Liver (tissue), 9 donors: ENCODE measurements around the gene ANKMY1. TPM values are rescaled to one million over a fixed set of nuclear protein-coding genes. Genes with fewer than 3 reads are reported as not detected.

Experiments
- DNase-seq: peaks from one replicate; pipeline ENCODE4 v3.0.0-alpha.2; 2017; ENCODE audit warnings: low spot score
- H3K27ac ChIP-seq, 2 donors: one replicate each; pipeline ENCODE4 v1.7.0; 2013; ENCODE audit warnings: inconsistent platforms in 2 of 2, low read length in 2 of 2, control low read depth in 1 of 2, low read depth in 1 of 2, mild to moderate bottlenecking in 1 of 2
- H3K27me3 ChIP-seq, 4 donors: one replicate each; pipeline versions ENCODE4 v1.6.1 to v1.7.0; 2013; ENCODE audit warnings: low read length in 3 of 4, inconsistent platforms in 1 of 4, mild to moderate bottlenecking in 1 of 4, moderate library complexity in 1 of 4; ENCODE audit not compliant: control insufficient read depth in 4 of 4, insufficient read depth in 4 of 4
- H3K36me3 ChIP-seq, 4 donors: one replicate each; pipeline versions ENCODE4 v1.6.1 to v1.7.0; 2013; ENCODE audit warnings: low read length in 3 of 4, mild to moderate bottlenecking in 3 of 4, low read depth in 1 of 4, moderate library complexity in 1 of 4; ENCODE audit not compliant: control insufficient read depth in 4 of 4, insufficient read depth in 3 of 4
- H3K4me1 ChIP-seq, 4 donors: one replicate each; pipeline versions ENCODE4 v1.6.1 to v1.7.0; 2013; ENCODE audit warnings: low read length in 3 of 4, mild to moderate bottlenecking in 3 of 4, moderate library complexity in 1 of 4; ENCODE audit not compliant: control insufficient read depth in 4 of 4, insufficient read depth in 4 of 4
- H3K4me3 ChIP-seq, 3 donors: one replicate each; pipeline versions ENCODE4 v1.6.1 to v1.7.0; 2013; ENCODE audit warnings: low read length in 3 of 3, control low read depth in 1 of 3, low read depth in 1 of 3, mild to moderate bottlenecking in 1 of 3
- H3K9ac ChIP-seq, 2 donors: one replicate each; pipeline ENCODE4 v1.7.0; 2013; ENCODE audit warnings: low read length in 2 of 2, mild to moderate bottlenecking in 2 of 2, moderate library complexity in 2 of 2, control low read depth in 1 of 2, low read depth in 1 of 2
- H3K9me3 ChIP-seq, 4 donors: one replicate each; pipeline versions ENCODE4 v1.6.1 to v1.7.0; 2013; ENCODE audit warnings: low read length in 3 of 4; ENCODE audit not compliant: control insufficient read depth in 4 of 4
- CTCF ChIP-seq: fragments of 150-350 bp; IDR thresholded peaks from 2 replicates; pipeline ENCODE4 v1.5.1; 2017; ENCODE audit warnings: improper control_type of control experiment, low read depth, low read length; ENCODE audit not compliant: missing input control
- EGR1 ChIP-seq, 2 donors: IDR thresholded peaks; 2 replicates each; pipeline ENCODE4 v1.6.1; 2016 to 2018; ENCODE audit warnings: antibody characterized with exemption in 2 of 2, low read depth in 2 of 2
- FOXA1 ChIP-seq: IDR thresholded peaks from 2 replicates; pipeline ENCODE4 v1.6.1; 2016; ENCODE audit warnings: antibody characterized with exemption
- FOXA2 ChIP-seq: IDR thresholded peaks from 2 replicates; pipeline ENCODE4 v1.6.1; 2016; ENCODE audit warnings: antibody characterized with exemption
- GABPA ChIP-seq, 2 donors: IDR thresholded peaks in 1 of 2; conservative IDR thresholded peaks in 1 of 2; 2 replicates each; pipeline ENCODE4 v1.6.1; 2016; ENCODE audit warnings: antibody characterized with exemption in 2 of 2, mild to moderate bottlenecking in 1 of 2, moderate library complexity in 1 of 2
- HNF4G ChIP-seq: IDR thresholded peaks from 2 replicates; pipeline ENCODE4 v1.6.1; 2016; ENCODE audit warnings: antibody characterized with exemption
- JUND ChIP-seq, 2 donors: IDR thresholded peaks; 2 replicates each; pipeline ENCODE4 v1.6.1; 2016; ENCODE audit warnings: antibody characterized with exemption in 2 of 2
- NR2F2 ChIP-seq: IDR thresholded peaks from 2 replicates; pipeline ENCODE4 v1.6.1; 2016; ENCODE audit warnings: antibody characterized with exemption
- RAD21 ChIP-seq, 2 donors: IDR thresholded peaks; 2 replicates each; pipeline ENCODE4 v1.6.1; 2016; ENCODE audit warnings: antibody characterized with exemption in 2 of 2, mild to moderate bottlenecking in 2 of 2
- REST ChIP-seq: IDR thresholded peaks from 2 replicates; pipeline ENCODE4 v1.6.1; 2016; ENCODE audit warnings: antibody characterized with exemption, mild to moderate bottlenecking
- RXRA ChIP-seq, 2 donors: IDR thresholded peaks; 2 replicates each; pipeline ENCODE4 v1.6.1; 2017 to 2018; ENCODE audit warnings: antibody characterized with exemption in 2 of 2, mild to moderate bottlenecking in 1 of 2
- TAF1 ChIP-seq: conservative IDR thresholded peaks from 2 replicates; pipeline ENCODE4 v1.6.1; 2016; ENCODE audit warnings: antibody characterized with exemption, mild to moderate bottlenecking
- YY1 ChIP-seq: IDR thresholded peaks from 2 replicates; pipeline ENCODE4 v1.6.1; 2016; ENCODE audit warnings: antibody characterized with exemption, mild to moderate bottlenecking
- ZBTB33 ChIP-seq: IDR thresholded peaks from 2 replicates; pipeline ENCODE4 v1.6.1; 2016; ENCODE audit warnings: antibody characterized with exemption
- WGBS: extraction: QIAGEN DNeasy Blood & Tissue Kit; methylation state at CpG from one replicate; pipeline ENCODE4 v1.1.7; 2013; 5-methylcytosine and 5-hydroxymethylcytosine counted together
- polyA plus RNA-seq, 2 donors: library from polyadenylated mRNA; stranded (reverse) in 1 of 2; unstranded in 1 of 2; fragments of 200-250 nt in 1 of 2; fragments of >200 nt in 1 of 2; fragmentation: Nextera tagmentation in 1 of 2; extraction: Ambion mirVana in 1 of 2; gene quantifications; one replicate each; pipeline versions ENCODE4 v1.2.1 to v1.2.3, GENCODE V29; 2013 to 2015
- total RNA-seq, 2 donors: library from RNA; depleted of rRNA; stranded (reverse); fragments of >200 nt; gene quantifications; one replicate each; pipeline ENCODE4 v1.2.3, GENCODE V29; 2014
- TF ChIP-seq, protein P1 (sequence below): IDR thresholded peaks from 2 replicates; pipeline ENCODE4 v1.6.1; 2016; ENCODE audit warnings: antibody characterized with exemption
- donor health status: healthy.
- donor health status: healthy.
- donor health status: healthy.
- donor health status: healthy.
- donor health status: healthy.

Gene ANKMY1
- total and polyA plus RNA-seq, 4 donors = 2.5 to 12.8 (median 4.2) TPM

DNA sequence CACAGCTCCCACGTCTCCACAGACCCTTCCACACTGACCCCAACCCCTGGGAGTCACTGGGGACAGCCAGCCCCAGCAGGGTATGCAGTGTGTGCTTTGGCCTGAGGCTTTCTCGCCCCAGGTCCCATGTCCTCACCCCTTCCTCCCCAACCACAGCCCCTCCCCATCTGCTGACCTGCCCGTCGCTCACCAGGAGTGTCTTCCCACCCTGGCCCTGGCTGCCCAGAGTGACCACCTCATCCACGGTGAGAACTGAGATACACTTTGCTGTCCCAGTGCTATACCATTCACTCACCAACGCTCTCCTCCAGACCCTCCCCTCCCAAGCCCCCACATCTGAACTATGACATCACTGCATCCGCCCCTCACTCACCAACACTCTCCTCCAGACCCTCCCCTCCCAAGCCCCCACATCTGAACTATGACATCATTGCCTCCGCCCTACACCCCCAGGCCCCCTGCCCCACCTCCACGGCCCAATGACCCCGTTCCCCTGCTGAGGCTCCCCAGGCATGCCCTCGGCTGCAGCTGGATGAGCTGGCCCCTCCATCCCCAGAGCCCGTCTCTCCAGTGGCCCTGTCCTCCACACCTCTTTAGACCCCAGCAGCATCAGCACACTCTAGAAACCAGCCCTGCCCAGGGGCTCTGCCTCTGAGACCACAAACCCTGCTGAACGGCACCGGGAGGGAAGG, 55.2 kb downstream of the ANKMY1 start:
- 93% methylated on average over 14 of the region's 14 CpGs for WGBS
- Histone ChIP-seq H3K27ac (no peak overlapping the region), H3K36me3 (peaks cover 0 to 12% (median 4%) of the 10 kb centered on the region in 4 donors), H3K27me3 (no peaks in the 10 kb centered on the region), H3K4me3 (no peak overlapping the region), H3K9ac (no peak overlapping the region), H3K4me1 (no peaks in the 10 kb centered on the region), H3K9me3 (no peaks in the 10 kb centered on the region)
- TF ChIP-seq RAD21 (IDR thresholded peaks at IDR 0.05) (no peak), CTCF (no peak), FOXA2 (no peak), JUND (IDR thresholded peaks at IDR 0.05) (no peak)
- peak; percentile 27 for DNase-seq

DNA sequence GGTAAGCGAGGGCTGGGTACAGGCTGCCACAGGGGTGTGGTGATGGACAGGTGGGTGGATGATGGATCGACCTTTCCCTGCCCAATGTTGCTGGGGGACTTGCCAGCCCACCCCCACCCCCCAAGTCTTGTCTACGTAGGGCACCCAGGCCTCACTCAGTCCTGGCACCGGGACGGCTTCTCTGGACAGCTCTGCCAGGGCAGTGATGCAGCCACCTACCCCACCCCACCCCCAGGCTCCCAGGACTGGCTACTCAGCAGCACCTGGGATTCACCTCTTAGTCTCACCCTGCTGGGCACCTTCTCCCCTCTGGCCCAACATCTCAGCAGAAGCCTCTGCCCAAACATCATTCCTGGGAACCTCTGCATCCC, 55.7 kb downstream of the ANKMY1 start:
- DNase-seq = peak; percentile 28
- H3K4me3 ChIP-seq = no peak overlapping the region
- no peak overlapping the region for H3K9ac ChIP-seq
- no peaks in the 10 kb centered on the region for H3K9me3 ChIP-seq
- no peaks in the 10 kb centered on the region for H3K4me1 ChIP-seq
- peaks cover 0 to 15% (median 5%) of the 10 kb centered on the region in 4 donors for H3K36me3 ChIP-seq
- WGBS = 97% methylated on average over 5 of the region's 5 CpGs
- no peak overlapping the region for H3K27ac ChIP-seq
- TF ChIP-seq RAD21 (IDR thresholded peaks at IDR 0.05) = no peak
- no peak for TF ChIP-seq YY1
- TF ChIP-seq, protein P1, sequence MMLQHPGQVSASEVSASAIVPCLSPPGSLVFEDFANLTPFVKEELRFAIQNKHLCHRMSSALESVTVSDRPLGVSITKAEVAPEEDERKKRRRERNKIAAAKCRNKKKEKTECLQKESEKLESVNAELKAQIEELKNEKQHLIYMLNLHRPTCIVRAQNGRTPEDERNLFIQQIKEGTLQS = no peak
- no peak for TF ChIP-seq REST
- no peak for TF ChIP-seq EGR1 (IDR thresholded peaks at IDR 0.05; ENCODE audit: low read depth in 2 of 2)
- TF ChIP-seq FOXA2 = no peak
- no peak for TF ChIP-seq TAF1
- TF ChIP-seq FOXA1 = no peak
- no peak for TF ChIP-seq NR2F2
- no peak for TF ChIP-seq ZBTB33
- no peak for TF ChIP-seq RXRA (IDR thresholded peaks at IDR 0.05)
- no peak for TF ChIP-seq GABPA (IDR thresholded peaks at IDR 0.05 in 1 of 2, conservative IDR thresholded peaks at IDR 0.05 in 1 of 2)
- TF ChIP-seq JUND (IDR thresholded peaks at IDR 0.05) = no peak
- no peak for TF ChIP-seq HNF4G
- no peaks in the 10 kb centered on the region for H3K27me3 ChIP-seq
